Stomach (tissue), 9 donors: ENCODE data around the gene APH1B. TPM values are rescaled to one million over a fixed set of nuclear protein-coding genes. Genes with fewer than 3 reads are reported as not detected.

Source experiments
- DNase-seq, 2 donors: peaks; one replicate each; pipeline versions ENCODE4 v3.0.0 to v3.0.0-alpha.2; 2013 to 2019
- H3K27ac ChIP-seq, 5 donors: fragments of 200-600 bp in 4 of 5; sonication (generic) in 4 of 5; one replicate each; pipeline ENCODE4 v1.5.1; 2013 to 2019; ENCODE audit warnings: mild to moderate bottlenecking in 1 of 5, moderate library complexity in 1 of 5
- H3K27me3 ChIP-seq, 3 donors: fragments of 200-600 bp; sonication (generic); one replicate each; pipeline ENCODE4 v1.5.1; 2017 to 2019; ENCODE audit warnings: mixed run types in 1 of 3
- H3K36me3 ChIP-seq, 4 donors: fragments of 200-600 bp; sonication (generic); 1 replicate in 3 of 4; 2 replicates in 1 of 4; pipeline ENCODE4 v1.5.1; 2016 to 2019
- H3K4me1 ChIP-seq, 4 donors: fragments of 200-600 bp; sonication (generic); one replicate each; pipeline ENCODE4 v1.5.1; 2016 to 2019
- H3K4me3 ChIP-seq, 4 donors: fragments of 200-600 bp; sonication (generic) in 3 of 4; one replicate each; pipeline ENCODE4 v1.5.1; 2016 to 2019; ENCODE audit warnings: mild to moderate bottlenecking in 1 of 4
- H3K9me3 ChIP-seq, 4 donors: fragments of 200-600 bp; sonication (generic); one replicate each; pipeline ENCODE4 v1.5.1; 2016 to 2019
- EP300 ChIP-seq: sonication (generic); formaldehyde crosslinking; IDR thresholded peaks from one replicate; pipeline ENCODE4 v1.6.1; 2017; ENCODE audit warnings: antibody characterized with exemption
- POLR2A ChIP-seq, 4 donors: fragments of 450-650 bp; IDR thresholded peaks; one replicate each; pipeline ENCODE4 v1.6.1; 2016; ENCODE audit warnings: antibody characterized with exemption in 4 of 4, control low read depth in 2 of 4, mild to moderate bottlenecking in 1 of 4, moderate library complexity in 1 of 4
- POLR2AphosphoS5 ChIP-seq, 3 donors: sonication (generic); formaldehyde crosslinking; IDR thresholded peaks; one replicate each; pipeline ENCODE4 v1.6.1; 2016; ENCODE audit warnings: antibody characterized with exemption in 3 of 3
- WGBS, 5 donors: extraction: QIAGEN DNeasy Blood & Tissue Kit in 3 of 5; methylation state at CpG; one replicate each; pipeline versions ENCODE4 v1.1.5 to v1.1.7; 2013 to 2018; 5-methylcytosine and 5-hydroxymethylcytosine counted together
- intact Hi-C: fragments of 100-400 bp; cut with DNase I; formaldehyde crosslinking; loops from one replicate; pipeline ENCODE4 v1.15.1; 2023; ENCODE audit warnings: low total_unique reads
- polyA plus RNA-seq, 3 donors: library from polyadenylated mRNA; stranded (reverse); fragments of 200-250 nt; gene quantifications; one replicate each; pipeline ENCODE4 v1.2.3, GENCODE V29; 2013
- total RNA-seq, 5 donors: library from RNA; depleted of rRNA; stranded (reverse); fragments of >200 nt; gene quantifications; one replicate each; pipeline versions ENCODE4 v1.1.0 to v1.2.3, GENCODE V29; 2014 to 2016
- TF ChIP-seq, protein P1 (sequence below), 7 experiments: fragments of 450-650 bp in 4 of 7; fragments of 200-600 bp in 3 of 7; sonication (generic) in 3 of 7; IDR thresholded peaks; one replicate each; pipeline ENCODE4 v1.5.1; 2016 to 2019; ENCODE audit warnings: antibody characterized with exemption in 7 of 7, control low read depth in 2 of 7, mild to moderate bottlenecking in 1 of 7
- donor health status: healthy with polysubstance abuse.
- donor health status: Bipolar disorder and iron deficiency.
- donor health status: healthy.

Gene APH1B
- total and polyA plus RNA-seq, 8 donors: 0.45 to 23.5 (median 3.3) TPM

GRCh38 chr15:63296195-63296594 is 18.8 kb downstream of the APH1B start:
- no peak overlapping the region for H3K27ac ChIP-seq
- no peak for TF ChIP-seq POLR2AphosphoS5 (IDR thresholded peaks at IDR 0.05)
- TF ChIP-seq POLR2A (IDR thresholded peaks at IDR 0.05): no peak
- TF ChIP-seq, protein P1, sequence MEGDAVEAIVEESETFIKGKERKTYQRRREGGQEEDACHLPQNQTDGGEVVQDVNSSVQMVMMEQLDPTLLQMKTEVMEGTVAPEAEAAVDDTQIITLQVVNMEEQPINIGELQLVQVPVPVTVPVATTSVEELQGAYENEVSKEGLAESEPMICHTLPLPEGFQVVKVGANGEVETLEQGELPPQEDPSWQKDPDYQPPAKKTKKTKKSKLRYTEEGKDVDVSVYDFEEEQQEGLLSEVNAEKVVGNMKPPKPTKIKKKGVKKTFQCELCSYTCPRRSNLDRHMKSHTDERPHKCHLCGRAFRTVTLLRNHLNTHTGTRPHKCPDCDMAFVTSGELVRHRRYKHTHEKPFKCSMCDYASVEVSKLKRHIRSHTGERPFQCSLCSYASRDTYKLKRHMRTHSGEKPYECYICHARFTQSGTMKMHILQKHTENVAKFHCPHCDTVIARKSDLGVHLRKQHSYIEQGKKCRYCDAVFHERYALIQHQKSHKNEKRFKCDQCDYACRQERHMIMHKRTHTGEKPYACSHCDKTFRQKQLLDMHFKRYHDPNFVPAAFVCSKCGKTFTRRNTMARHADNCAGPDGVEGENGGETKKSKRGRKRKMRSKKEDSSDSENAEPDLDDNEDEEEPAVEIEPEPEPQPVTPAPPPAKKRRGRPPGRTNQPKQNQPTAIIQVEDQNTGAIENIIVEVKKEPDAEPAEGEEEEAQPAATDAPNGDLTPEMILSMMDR (IDR thresholded peaks at IDR 0.05): no peak
- no peak for TF ChIP-seq EP300
- H3K4me3 ChIP-seq: no peak overlapping the region
- H3K9me3 ChIP-seq: no peaks in the 10 kb centered on the region
- WGBS, 5 donors: 67 to 81% (median 79%) methylated on average over 6 of the region's 6 CpGs
- intact Hi-C loops: loop anchor here (10.0 kb wide), 1 partner anchor 99 kb away; no protein-coding TSS in a partner anchor
- H3K36me3 ChIP-seq: peaks cover 3 to 44% (median 30%) of the 10 kb centered on the region in 4 donors
- peaks cover 0 to 17% (median 1%) of the 10 kb centered on the region in 4 donors for H3K4me1 ChIP-seq
- no peaks in the 10 kb centered on the region for H3K27me3 ChIP-seq
- DNase-seq: peak in 1 of 2 donors; percentile 53

- TF ChIP-seq EP300: no peak
- TF ChIP-seq, protein P1 (IDR thresholded peaks at IDR 0.05): no peak
- TF ChIP-seq POLR2AphosphoS5 (IDR thresholded peaks at IDR 0.05): no peak
- no peak for TF ChIP-seq POLR2A (IDR thresholded peaks at IDR 0.05)
- H3K4me1 ChIP-seq: peaks cover 0 to 5% (median 0%) of the 10 kb centered on the region in 4 donors
- DNase-seq: no peak
- H3K27me3 ChIP-seq: no peaks in the 10 kb centered on the region
- H3K27ac ChIP-seq: no peak overlapping the region
- intact Hi-C loops: loop anchor here (10.0 kb wide), 1 partner anchor 95 kb away; no protein-coding TSS in a partner anchor
- H3K36me3 ChIP-seq: peaks cover 11 to 67% (median 59%) of the 10 kb centered on the region in 4 donors
- H3K9me3 ChIP-seq: no peaks in the 10 kb centered on the region
- H3K4me3 ChIP-seq: no peak overlapping the region
- WGBS, 5 donors: 88 to 91% (median 90%) methylated on average over 7 of the region's 7 CpGs
These were observed 22.7 kb downstream of the APH1B start for GRCh38 chr15:63299943-63300575.

DNA sequence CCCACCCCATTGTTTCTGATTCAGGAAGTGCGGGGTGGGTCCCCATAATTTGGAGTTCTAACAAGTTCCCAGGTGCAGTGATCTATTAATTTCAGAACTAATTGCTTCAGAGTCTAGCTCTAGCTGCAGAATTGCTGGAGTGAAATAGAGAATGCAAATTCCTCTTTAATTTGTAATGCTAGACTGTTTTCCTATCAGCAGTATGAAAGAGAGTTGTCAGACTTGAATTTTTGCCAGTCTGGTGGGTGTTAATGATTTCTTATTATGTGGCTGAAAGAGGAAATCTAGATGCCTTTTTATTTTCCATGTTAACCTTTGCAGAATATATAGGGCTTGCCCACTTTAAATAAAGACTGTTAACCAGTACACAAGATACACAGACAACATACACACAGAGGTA is 23.7 kb downstream of the APH1B start:
- H3K27ac ChIP-seq: no peak overlapping the region
- H3K36me3 ChIP-seq: peaks cover 14 to 76% (median 68%) of the 10 kb centered on the region in 4 donors
- intact Hi-C loops: no loop called here
- no peak for TF ChIP-seq POLR2A (IDR thresholded peaks at IDR 0.05)
- no peak for TF ChIP-seq POLR2AphosphoS5 (IDR thresholded peaks at IDR 0.05)
- TF ChIP-seq, protein P1 (IDR thresholded peaks at IDR 0.05): no peak
- TF ChIP-seq EP300: no peak
- peak in 1 of 2 donors; percentile 36 for DNase-seq
- H3K27me3 ChIP-seq: no peaks in the 10 kb centered on the region
- no peak overlapping the region for H3K4me3 ChIP-seq
- H3K9me3 ChIP-seq: no peaks in the 10 kb centered on the region
- peaks cover 0 to 5% (median 0%) of the 10 kb centered on the region in 4 donors for H3K4me1 ChIP-seq
- 36 to 86% (median 60%) methylated on average over 1 of the region's 1 CpG for WGBS, 5 donors

DNA sequence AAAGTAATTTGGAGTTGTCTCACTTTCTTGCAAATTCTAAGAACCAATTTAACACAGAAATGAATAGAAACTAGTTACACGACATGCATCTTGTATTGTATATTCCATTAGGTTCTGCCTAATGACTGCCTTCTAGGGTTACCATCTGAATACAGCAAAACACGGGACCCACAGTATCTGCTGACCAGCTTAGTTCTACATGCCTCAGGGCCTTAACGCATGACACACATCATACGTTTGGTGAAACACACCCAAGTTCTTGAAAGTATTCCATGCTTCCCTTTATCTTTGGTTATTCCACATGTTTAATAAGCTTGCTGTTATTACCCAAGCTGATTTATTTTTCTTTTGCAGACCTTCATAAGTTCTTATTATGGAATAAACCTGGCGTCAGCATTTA is 27.9 kb downstream of the APH1B start:
- TF ChIP-seq, protein P1 (IDR thresholded peaks at IDR 0.05): no peak
- TF ChIP-seq EP300 (no peak), POLR2A (IDR thresholded peaks at IDR 0.05) (no peak), POLR2AphosphoS5 (IDR thresholded peaks at IDR 0.05) (no peak)
- 92 to 96% (median 93%) methylated on average over 5 of the region's 5 CpGs for WGBS, 5 donors

More for the DNA sequence above, 27.9 kb downstream of the APH1B start:
- Histone ChIP-seq H3K27ac (no peak overlapping the region), H3K36me3 (peaks cover 18 to 66% (median 52%) of the 10 kb centered on the region in 4 donors), H3K9me3 (no peaks in the 10 kb centered on the region), H3K27me3 (no peaks in the 10 kb centered on the region), H3K4me1 (peaks cover 0 to 5% (median 0%) of the 10 kb centered on the region in 4 donors), H3K4me3 (no peak overlapping the region)
- intact Hi-C loops: no loop called here
- DNase-seq: no peak
